ENCODE measurements around the gene BEND7.
"Not testable (repeated sequence)": the region's sequence is repeated elsewhere in the genome, so short reads cannot be mapped to it uniquely, and the experiment has no call there.

BEND7 gene

DNA sequence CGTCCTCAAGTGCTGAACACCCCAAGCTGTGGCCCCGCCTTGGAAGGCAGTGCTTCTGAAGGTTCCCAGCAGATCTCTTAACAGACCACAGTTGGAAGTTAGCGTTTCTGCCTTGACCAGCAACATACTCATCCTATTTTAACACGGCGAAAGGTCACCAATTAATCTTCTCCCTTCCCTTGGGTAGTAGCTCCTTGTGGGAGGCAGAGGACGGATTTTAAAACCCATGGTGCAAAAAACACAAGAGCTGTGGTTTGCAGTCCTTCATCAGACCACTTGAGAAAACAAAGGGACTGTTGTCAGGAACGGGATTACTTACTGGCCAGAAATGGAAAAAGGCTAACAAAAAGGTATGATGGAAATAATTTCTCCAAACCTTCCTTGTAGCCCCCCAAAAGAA, 87.3 kb downstream of the BEND7 start:
- Histone ChIP-seq H3K27ac (no peak overlapping the region), H3K4me3 (no peak overlapping the region)
- TF ChIP-seq, protein P1, sequence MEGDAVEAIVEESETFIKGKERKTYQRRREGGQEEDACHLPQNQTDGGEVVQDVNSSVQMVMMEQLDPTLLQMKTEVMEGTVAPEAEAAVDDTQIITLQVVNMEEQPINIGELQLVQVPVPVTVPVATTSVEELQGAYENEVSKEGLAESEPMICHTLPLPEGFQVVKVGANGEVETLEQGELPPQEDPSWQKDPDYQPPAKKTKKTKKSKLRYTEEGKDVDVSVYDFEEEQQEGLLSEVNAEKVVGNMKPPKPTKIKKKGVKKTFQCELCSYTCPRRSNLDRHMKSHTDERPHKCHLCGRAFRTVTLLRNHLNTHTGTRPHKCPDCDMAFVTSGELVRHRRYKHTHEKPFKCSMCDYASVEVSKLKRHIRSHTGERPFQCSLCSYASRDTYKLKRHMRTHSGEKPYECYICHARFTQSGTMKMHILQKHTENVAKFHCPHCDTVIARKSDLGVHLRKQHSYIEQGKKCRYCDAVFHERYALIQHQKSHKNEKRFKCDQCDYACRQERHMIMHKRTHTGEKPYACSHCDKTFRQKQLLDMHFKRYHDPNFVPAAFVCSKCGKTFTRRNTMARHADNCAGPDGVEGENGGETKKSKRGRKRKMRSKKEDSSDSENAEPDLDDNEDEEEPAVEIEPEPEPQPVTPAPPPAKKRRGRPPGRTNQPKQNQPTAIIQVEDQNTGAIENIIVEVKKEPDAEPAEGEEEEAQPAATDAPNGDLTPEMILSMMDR (IDR thresholded peaks at IDR 0.05), result no peak
- no peak for DNase-seq (ENCODE audit: low spot score)

DNA sequence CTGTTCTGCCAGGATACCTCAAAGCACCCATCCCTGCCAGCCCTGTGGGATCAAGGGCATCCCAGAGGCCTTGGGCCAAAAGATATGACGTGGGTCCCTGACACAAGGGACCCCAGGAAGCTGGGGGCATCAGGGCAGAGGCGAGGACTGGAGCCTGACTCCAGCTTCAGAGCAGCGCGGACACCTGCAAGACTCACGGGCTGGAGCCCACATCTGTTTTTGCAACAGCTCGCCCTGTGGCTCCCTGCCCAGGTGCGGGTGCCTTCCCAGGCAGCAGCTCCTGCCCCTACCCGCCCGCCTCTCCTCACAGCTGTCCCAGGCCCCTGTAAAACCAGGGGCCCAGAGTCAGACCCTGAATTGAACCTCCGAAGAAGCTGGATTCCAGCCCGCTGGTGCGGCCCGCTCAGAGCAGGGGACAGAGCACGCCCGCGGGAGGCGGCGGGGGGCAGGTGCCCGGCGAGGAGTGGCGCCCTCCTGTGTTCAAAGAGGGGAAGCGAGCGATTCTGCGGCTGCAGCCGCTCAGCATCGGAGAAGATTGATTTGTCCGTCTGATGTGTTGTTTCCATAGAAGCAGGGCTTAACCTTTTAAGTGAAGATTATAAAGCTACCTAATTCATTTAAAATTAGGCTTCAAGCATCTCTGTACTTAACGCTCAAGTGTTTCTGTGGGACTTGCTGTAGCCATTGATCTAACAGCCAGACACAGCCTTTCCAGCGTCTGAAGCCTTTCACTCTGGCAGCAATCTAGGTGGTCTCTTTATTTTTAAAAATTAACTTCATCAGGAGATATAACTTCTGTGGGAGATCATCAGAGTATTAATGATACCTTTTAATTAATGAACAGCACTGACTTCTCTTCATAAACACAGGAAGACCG, 88.4 kb downstream of the BEND7 start:
- TF ChIP-seq, protein P1 (IDR thresholded peaks at IDR 0.05), result peak; percentile 78
- Histone ChIP-seq H3K4me3 (peak overlapping the region; percentile 55), H3K27ac (no peak overlapping the region)
- DNase-seq (ENCODE audit: low spot score), result no peak

DNA sequence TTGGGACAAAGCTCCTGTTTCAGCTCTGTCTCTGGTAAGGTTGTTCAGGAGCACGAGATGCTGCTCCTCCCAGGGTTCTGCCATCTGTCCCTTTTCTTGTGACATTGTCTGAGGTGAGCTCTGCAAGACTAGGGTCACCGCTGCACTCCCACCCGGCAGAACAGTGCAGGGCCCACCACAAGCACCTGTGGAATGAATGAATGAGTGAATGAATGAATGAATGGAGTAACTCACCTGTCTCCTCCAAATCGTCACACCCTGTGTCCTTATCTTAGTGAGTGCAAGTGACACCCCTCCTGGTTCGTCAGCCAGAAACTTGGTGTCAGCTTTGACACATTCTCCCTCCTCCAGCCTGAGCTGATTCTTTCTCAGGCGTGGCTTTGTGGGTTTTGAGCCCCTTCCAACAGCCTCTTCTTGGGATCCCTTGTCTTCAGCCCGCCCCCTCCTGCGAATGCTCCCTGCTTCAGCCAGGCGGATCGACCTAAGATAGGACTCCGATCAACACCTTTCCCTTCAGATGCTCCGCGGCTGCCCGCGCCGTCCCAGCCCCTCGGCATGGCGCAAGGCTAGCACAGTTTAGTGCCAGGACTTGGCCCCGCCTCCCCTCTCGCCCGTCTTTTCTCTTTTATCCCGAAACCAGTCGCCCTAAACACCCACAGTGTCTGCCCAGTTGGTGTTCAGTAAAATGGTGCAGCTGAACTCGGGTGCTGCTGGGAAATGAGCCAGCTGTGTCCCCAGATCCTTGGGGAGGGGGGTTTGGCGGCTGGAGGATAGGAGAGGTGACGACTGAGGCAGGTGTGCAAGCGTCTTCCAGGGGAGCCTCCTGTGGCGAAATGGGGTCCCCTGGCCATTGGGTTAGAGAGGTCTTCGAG, 89.3 kb downstream of the BEND7 start:
- Histone ChIP-seq H3K4me3 (peak overlapping the region; percentile 55), H3K27ac (no peak overlapping the region)
- no peak for DNase-seq (ENCODE audit: low spot score)
- TF ChIP-seq, protein P1 (IDR thresholded peaks at IDR 0.05), result no peak

DNA sequence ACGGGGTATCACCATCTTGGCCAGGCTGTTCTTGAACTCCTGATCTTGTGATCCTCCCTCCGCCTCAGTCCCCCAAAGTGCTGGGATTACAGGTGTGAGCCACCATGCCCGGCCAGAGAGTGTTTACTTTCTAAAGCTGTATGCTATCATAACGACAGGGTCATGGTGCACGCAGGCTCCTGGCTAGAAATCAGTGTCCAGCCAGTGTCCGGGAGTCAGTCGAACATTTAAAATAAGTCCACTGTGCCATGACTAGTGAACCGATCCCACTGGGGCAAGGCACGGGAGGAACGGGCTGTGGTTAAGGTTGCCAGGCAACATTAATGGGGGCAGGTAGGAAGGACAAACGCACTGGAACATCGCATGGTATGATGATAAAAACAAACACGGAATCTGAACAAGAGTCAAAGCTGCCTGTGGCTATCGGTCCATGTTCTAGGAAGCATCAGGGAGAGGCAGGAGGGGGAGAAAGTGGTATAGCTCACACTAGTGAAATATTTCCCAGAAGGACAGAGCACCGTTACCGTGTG, 91.7 kb downstream of the BEND7 start:
- no peak for DNase-seq (ENCODE audit: low spot score)
- Histone ChIP-seq H3K4me3 (no peak overlapping the region), H3K27ac (no peak overlapping the region)
- TF ChIP-seq, protein P1 (IDR thresholded peaks at IDR 0.05), result no peak

DNA sequence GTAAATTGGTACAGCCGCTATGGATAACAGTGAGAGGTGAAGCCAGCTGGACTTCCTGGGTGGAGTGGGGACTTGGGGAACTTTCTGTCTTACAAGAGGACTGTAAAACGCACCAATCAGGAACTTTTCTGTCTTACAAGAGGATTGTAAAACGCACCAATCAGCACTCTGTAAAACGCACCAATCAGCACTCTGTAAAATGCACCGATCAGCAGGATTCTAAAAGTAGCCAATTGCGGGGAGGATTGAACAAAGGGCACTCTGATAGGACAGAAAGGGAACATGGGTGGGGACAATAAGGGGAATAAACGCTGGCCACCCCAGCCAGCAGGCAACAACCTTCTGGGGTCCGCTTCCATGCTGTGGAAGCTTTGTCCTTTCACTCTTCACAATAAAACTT, 100.9 kb downstream of the BEND7 start:
- H3K27ac ChIP-seq; DNase-seq (ENCODE audit: low spot score); H3K4me3 ChIP-seq: not testable (repeated sequence)

DNA sequence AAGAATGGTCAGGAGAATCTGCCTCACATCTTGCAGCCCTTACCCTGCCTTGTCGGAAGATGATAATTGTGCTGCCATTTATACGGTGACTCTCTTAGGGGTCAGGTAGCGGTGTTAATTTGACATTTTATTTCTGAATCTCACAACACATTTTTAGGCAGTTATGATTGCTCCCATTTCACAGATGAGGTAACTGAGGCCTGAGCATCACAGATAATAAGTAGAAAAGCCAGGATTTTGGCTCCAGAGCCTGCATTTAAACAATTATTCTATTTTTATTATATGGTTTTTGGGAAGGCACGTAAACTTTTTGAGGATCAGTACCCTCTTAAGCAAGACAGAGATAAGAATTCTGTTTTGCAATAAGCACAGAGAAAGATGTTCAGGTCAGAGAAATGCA, 103.4 kb downstream of the BEND7 start:
- Histone ChIP-seq H3K27ac (no peak overlapping the region), H3K4me3 (no peak overlapping the region)
- no peak for DNase-seq (ENCODE audit: low spot score)
- TF ChIP-seq, protein P1 (IDR thresholded peaks at IDR 0.05), result no peak

DNA sequence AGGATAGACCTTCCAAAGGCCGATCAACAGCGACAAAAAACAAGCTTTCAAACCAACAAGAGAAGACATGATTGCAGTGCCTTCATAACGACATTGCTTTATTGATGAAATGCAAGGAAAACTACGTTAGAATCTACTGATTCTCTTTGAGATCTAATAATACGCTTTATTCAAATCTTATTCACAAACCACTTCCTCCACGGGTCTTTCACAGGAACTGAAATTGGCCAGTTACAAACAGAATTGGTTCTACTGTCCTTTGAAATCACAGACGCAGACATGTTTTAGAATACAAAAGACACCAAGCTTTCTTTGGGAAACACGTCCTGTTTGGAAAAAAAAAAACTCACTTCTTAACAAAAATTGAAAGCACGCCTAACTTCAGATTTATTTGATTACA, 106.0 kb downstream of the BEND7 start:
- DNase-seq (ENCODE audit: low spot score), result no peak
- Histone ChIP-seq H3K4me3 (no peak overlapping the region), H3K27ac (no peak overlapping the region)
- TF ChIP-seq, protein P1 (IDR thresholded peaks at IDR 0.05), result no peak

Measured in coronary artery (tissue), 2 donors.